ENCODE measurements around the gene GAPVD1. TPM values are rescaled to one million over a fixed set of nuclear protein-coding genes. Genes with fewer than 3 reads are reported as not detected.

Gene GAPVD1
- total RNA-seq, 1 experiment from 2014 or later: 33.3 TPM

DNA sequence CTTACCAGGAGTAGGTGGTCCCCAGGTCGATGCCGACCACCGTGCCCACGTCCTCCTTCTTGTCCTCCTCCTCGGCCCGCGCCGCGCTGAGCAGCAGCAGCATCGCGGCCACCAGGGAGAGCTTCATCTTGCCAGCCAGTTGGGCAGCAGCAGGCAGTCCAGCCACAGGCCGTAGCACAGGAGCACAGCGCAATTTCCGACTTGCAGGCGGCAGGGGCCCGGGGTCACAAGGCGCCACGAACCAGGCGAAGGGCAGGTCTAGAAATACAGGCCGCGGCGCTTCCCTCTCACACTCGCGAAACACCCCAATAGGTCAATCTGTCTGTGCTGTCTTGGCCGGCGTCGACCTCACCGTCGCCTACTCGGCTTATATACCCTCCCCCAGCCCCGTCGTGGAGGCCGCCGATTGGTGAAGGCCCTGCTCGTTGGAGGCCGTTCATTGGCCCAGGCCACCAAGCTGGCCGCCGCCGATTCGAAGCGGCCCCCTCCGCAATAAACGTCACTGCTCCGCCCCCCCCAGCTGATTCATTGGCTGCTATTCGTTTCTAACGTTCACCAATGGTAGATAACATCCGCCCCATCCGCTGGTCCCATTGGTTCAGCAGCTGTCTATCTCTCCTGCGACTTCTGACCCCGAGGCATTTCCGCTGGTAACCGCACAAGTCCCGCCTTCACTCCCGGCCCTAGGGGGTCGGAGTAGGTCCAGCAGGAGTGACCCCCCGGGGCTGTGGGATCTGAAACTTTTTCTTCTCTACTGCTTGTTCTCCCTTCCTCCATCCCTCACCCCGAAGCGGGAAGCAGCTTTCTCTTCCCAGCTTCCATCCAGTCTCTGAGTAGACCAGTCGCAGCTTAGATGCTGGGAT is 20.4 kb upstream of the GAPVD1 start, which contains the start of gene HSPA5 (continued):
- TF ChIP-seq, protein P1, sequence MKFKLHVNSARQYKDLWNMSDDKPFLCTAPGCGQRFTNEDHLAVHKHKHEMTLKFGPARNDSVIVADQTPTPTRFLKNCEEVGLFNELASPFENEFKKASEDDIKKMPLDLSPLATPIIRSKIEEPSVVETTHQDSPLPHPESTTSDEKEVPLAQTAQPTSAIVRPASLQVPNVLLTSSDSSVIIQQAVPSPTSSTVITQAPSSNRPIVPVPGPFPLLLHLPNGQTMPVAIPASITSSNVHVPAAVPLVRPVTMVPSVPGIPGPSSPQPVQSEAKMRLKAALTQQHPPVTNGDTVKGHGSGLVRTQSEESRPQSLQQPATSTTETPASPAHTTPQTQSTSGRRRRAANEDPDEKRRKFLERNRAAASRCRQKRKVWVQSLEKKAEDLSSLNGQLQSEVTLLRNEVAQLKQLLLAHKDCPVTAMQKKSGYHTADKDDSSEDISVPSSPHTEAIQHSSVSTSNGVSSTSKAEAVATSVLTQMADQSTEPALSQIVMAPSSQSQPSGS (CRISPR knock-in tag; IDR thresholded peaks at IDR 0.05; ENCODE audit: borderline replicate concordance, low read depth): no peak
- TF ChIP-seq, protein P2, sequence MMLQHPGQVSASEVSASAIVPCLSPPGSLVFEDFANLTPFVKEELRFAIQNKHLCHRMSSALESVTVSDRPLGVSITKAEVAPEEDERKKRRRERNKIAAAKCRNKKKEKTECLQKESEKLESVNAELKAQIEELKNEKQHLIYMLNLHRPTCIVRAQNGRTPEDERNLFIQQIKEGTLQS (CRISPR knock-in tag; conservative IDR thresholded peaks at IDR 0.05): no peak
- no peak for TF ChIP-seq ZNF396 (CRISPR knock-in tag; IDR thresholded peaks at IDR 0.05; ENCODE audit: borderline replicate concordance)
- TF ChIP-seq MXD4 (CRISPR knock-in tag; IDR thresholded peaks at IDR 0.05; ENCODE audit: borderline replicate concordance): no peak
- no peak for TF ChIP-seq SOX15 (CRISPR knock-in tag; IDR thresholded peaks at IDR 0.05)
- peak; percentile 28; the same call in 1 of the 2 replicates for TF ChIP-seq ETV6 (CRISPR knock-in tag; IDR thresholded peaks at IDR 0.05)
- TF ChIP-seq, protein P3, sequence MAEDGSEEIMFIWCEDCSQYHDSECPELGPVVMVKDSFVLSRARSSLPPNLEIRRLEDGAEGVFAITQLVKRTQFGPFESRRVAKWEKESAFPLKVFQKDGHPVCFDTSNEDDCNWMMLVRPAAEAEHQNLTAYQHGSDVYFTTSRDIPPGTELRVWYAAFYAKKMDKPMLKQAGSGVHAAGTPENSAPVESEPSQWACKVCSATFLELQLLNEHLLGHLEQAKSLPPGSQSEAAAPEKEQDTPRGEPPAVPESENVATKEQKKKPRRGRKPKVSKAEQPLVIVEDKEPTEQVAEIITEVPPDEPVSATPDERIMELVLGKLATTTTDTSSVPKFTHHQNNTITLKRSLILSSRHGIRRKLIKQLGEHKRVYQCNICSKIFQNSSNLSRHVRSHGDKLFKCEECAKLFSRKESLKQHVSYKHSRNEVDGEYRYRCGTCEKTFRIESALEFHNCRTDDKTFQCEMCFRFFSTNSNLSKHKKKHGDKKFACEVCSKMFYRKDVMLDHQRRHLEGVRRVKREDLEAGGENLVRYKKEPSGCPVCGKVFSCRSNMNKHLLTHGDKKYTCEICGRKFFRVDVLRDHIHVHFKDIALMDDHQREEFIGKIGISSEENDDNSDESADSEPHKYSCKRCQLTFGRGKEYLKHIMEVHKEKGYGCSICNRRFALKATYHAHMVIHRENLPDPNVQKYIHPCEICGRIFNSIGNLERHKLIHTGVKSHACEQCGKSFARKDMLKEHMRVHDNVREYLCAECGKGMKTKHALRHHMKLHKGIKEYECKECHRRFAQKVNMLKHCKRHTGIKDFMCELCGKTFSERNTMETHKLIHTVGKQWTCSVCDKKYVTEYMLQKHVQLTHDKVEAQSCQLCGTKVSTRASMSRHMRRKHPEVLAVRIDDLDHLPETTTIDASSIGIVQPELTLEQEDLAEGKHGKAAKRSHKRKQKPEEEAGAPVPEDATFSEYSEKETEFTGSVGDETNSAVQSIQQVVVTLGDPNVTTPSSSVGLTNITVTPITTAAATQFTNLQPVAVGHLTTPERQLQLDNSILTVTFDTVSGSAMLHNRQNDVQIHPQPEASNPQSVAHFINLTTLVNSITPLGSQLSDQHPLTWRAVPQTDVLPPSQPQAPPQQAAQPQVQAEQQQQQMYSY (CRISPR knock-in tag; IDR thresholded peaks at IDR 0.05): no peak
- TF ChIP-seq, protein P4, sequence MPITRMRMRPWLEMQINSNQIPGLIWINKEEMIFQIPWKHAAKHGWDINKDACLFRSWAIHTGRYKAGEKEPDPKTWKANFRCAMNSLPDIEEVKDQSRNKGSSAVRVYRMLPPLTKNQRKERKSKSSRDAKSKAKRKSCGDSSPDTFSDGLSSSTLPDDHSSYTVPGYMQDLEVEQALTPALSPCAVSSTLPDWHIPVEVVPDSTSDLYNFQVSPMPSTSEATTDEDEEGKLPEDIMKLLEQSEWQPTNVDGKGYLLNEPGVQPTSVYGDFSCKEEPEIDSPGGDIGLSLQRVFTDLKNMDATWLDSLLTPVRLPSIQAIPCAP (CRISPR knock-in tag; IDR thresholded peaks at IDR 0.05): no peak; the same call in 1 of the 2 replicates
- TF ChIP-seq FOXK1 (CRISPR knock-in tag; IDR thresholded peaks at IDR 0.05): peak; percentile 29; the same call in 1 of the 2 replicates
- peak; percentile 75; the same call in 1 of the 2 replicates for TF ChIP-seq MYBL2 (CRISPR knock-in tag; IDR thresholded peaks at IDR 0.05)
- TF ChIP-seq, protein P5, sequence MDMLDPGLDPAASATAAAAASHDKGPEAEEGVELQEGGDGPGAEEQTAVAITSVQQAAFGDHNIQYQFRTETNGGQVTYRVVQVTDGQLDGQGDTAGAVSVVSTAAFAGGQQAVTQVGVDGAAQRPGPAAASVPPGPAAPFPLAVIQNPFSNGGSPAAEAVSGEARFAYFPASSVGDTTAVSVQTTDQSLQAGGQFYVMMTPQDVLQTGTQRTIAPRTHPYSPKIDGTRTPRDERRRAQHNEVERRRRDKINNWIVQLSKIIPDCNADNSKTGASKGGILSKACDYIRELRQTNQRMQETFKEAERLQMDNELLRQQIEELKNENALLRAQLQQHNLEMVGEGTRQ (CRISPR knock-in tag; IDR thresholded peaks at IDR 0.05): no peak
- TF ChIP-seq, protein P6, sequence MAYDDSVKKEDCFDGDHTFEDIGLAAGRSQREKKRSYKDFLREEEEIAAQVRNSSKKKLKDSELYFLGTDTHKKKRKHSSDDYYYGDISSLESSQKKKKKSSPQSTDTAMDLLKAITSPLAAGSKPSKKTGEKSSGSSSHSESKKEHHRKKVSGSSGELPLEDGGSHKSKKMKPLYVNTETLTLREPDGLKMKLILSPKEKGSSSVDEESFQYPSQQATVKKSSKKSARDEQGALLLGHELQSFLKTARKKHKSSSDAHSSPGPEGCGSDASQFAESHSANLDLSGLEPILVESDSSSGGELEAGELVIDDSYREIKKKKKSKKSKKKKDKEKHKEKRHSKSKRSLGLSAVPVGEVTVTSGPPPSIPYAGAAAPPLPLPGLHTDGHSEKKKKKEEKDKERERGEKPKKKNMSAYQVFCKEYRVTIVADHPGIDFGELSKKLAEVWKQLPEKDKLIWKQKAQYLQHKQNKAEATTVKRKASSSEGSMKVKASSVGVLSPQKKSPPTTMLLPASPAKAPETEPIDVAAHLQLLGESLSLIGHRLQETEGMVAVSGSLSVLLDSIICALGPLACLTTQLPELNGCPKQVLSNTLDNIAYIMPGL (CRISPR knock-in tag; IDR thresholded peaks at IDR 0.05): no peak
- TF ChIP-seq, protein P7, sequence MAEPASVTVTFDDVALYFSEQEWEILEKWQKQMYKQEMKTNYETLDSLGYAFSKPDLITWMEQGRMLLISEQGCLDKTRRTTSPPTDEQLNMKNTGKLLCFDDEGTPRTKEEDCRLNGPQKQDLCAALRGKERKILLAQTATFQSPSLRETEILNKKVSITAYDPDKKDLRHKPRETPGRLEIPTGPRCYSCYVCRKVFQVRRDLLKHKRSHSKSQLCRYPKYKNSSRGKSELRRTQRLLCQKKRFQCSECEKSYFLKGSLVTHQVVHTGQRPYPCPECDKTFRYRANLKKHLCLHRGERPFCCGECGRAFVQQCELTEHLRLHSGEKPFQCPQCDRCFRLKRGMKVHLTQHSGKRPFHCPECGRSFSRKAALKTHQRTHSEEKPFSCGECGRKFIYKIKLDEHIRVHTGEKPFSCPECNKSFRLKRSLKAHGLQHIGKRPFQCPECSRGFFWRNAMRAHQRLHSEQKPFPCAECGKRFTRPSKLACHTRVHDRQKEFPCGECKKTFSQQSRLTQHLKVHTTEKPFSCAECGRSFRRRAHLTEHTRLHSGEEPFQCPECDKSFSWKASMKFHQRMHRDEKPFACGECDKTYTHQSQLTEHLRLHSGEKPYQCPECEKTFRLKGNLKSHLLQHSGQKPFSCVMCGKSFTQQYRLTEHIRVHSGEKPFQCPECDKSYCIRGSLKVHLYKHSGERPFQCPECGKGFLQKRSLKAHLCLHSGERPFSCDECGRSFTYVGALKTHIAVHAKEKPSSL (CRISPR knock-in tag; conservative IDR thresholded peaks at IDR 0.05): no peak
- peak; percentile 71 for TF ChIP-seq SP1 (CRISPR knock-in tag; conservative IDR thresholded peaks at IDR 0.05)
- peak; percentile 98 for TF ChIP-seq NFYB (CRISPR knock-in tag; conservative IDR thresholded peaks at IDR 0.05; ENCODE audit: low read depth)
- TF ChIP-seq GRHL2 (CRISPR knock-in tag; IDR thresholded peaks at IDR 0.05; ENCODE audit: insufficient replicate concordance, severe bottlenecking): no peak
- TF ChIP-seq, protein P8, sequence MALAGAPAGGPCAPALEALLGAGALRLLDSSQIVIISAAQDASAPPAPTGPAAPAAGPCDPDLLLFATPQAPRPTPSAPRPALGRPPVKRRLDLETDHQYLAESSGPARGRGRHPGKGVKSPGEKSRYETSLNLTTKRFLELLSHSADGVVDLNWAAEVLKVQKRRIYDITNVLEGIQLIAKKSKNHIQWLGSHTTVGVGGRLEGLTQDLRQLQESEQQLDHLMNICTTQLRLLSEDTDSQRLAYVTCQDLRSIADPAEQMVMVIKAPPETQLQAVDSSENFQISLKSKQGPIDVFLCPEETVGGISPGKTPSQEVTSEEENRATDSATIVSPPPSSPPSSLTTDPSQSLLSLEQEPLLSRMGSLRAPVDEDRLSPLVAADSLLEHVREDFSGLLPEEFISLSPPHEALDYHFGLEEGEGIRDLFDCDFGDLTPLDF (CRISPR knock-in tag; IDR thresholded peaks at IDR 0.05): no peak
- TF ChIP-seq OVOL2 (CRISPR knock-in tag; IDR thresholded peaks at IDR 0.05; ENCODE audit: borderline replicate concordance): peak; percentile 46; the same call in 1 of the 2 replicates
- no peak for TF ChIP-seq GTF2I (CRISPR knock-in tag; conservative IDR thresholded peaks at IDR 0.05)
- TF ChIP-seq, protein P9, sequence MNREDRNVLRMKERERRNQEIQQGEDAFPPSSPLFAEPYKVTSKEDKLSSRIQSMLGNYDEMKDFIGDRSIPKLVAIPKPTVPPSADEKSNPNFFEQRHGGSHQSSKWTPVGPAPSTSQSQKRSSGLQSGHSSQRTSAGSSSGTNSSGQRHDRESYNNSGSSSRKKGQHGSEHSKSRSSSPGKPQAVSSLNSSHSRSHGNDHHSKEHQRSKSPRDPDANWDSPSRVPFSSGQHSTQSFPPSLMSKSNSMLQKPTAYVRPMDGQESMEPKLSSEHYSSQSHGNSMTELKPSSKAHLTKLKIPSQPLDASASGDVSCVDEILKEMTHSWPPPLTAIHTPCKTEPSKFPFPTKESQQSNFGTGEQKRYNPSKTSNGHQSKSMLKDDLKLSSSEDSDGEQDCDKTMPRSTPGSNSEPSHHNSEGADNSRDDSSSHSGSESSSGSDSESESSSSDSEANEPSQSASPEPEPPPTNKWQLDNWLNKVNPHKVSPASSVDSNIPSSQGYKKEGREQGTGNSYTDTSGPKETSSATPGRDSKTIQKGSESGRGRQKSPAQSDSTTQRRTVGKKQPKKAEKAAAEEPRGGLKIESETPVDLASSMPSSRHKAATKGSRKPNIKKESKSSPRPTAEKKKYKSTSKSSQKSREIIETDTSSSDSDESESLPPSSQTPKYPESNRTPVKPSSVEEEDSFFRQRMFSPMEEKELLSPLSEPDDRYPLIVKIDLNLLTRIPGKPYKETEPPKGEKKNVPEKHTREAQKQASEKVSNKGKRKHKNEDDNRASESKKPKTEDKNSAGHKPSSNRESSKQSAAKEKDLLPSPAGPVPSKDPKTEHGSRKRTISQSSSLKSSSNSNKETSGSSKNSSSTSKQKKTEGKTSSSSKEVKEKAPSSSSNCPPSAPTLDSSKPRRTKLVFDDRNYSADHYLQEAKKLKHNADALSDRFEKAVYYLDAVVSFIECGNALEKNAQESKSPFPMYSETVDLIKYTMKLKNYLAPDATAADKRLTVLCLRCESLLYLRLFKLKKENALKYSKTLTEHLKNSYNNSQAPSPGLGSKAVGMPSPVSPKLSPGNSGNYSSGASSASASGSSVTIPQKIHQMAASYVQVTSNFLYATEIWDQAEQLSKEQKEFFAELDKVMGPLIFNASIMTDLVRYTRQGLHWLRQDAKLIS (CRISPR knock-in tag; IDR thresholded peaks at IDR 0.05; ENCODE audit: borderline replicate concordance): no peak
- no peak for TF ChIP-seq ZBTB21 (CRISPR knock-in tag; IDR thresholded peaks at IDR 0.05; ENCODE audit: borderline replicate concordance)
